Osteocyte (in vitro differentiated cells): ENCODE results near the gene METTL26. TPM values are rescaled to one million over a fixed set of nuclear protein-coding genes. Genes with fewer than 3 reads are reported as not detected.
"Not testable (repeated sequence)": the region's sequence is repeated elsewhere in the genome, so short reads cannot be mapped to it uniquely, and the experiment has no call there.

Experiments used
- DNase-seq: peaks from one replicate; pipeline ENCODE4 v3.0.0; 2021; ENCODE audit warnings: mixed read lengths; ENCODE audit not compliant: unreplicated experiment; ENCODE audit errors: extremely low spot score
- H3K27ac Mint-ChIP-seq: one replicate; pipeline ENCODE4 v1.8.0; 2021; ENCODE audit warnings: mild to moderate bottlenecking, mixed read lengths; ENCODE audit not compliant: unreplicated experiment
- H3K27me3 Mint-ChIP-seq: one replicate; pipeline ENCODE4 v1.8.0; 2021; ENCODE audit warnings: mixed read lengths; ENCODE audit not compliant: unreplicated experiment
- H3K36me3 Mint-ChIP-seq: one replicate; pipeline ENCODE4 v1.8.0; 2021; ENCODE audit warnings: mixed read lengths; ENCODE audit not compliant: unreplicated experiment
- H3K4me1 Mint-ChIP-seq: one replicate; pipeline ENCODE4 v1.8.0; 2021; ENCODE audit warnings: mixed read lengths; ENCODE audit not compliant: unreplicated experiment
- H3K4me3 Mint-ChIP-seq: one replicate; pipeline ENCODE4 v1.8.0; 2021; ENCODE audit warnings: mild to moderate bottlenecking, moderate library complexity, mixed read lengths; ENCODE audit not compliant: unreplicated experiment
- H3K9me3 Mint-ChIP-seq: one replicate; pipeline ENCODE4 v1.8.0; 2021; ENCODE audit warnings: mixed read lengths; ENCODE audit not compliant: unreplicated experiment
- total RNA-seq: library from RNA; stranded (reverse); gene quantifications from 2 replicates; pipeline ENCODE4 v1.2.1, GENCODE V29; 2021
- TF ChIP-seq, protein P1 (sequence below): fragments of 200-600 bp; sonication (generic); IDR thresholded peaks from 2 replicates; pipeline ENCODE4 v1.5.0; 2021; ENCODE audit warnings: antibody characterized with exemption, mild to moderate bottlenecking, moderate library complexity

METTL26 gene
- total RNA-seq, 1 donor from 2014 or later: 69.8 TPM

DNA sequence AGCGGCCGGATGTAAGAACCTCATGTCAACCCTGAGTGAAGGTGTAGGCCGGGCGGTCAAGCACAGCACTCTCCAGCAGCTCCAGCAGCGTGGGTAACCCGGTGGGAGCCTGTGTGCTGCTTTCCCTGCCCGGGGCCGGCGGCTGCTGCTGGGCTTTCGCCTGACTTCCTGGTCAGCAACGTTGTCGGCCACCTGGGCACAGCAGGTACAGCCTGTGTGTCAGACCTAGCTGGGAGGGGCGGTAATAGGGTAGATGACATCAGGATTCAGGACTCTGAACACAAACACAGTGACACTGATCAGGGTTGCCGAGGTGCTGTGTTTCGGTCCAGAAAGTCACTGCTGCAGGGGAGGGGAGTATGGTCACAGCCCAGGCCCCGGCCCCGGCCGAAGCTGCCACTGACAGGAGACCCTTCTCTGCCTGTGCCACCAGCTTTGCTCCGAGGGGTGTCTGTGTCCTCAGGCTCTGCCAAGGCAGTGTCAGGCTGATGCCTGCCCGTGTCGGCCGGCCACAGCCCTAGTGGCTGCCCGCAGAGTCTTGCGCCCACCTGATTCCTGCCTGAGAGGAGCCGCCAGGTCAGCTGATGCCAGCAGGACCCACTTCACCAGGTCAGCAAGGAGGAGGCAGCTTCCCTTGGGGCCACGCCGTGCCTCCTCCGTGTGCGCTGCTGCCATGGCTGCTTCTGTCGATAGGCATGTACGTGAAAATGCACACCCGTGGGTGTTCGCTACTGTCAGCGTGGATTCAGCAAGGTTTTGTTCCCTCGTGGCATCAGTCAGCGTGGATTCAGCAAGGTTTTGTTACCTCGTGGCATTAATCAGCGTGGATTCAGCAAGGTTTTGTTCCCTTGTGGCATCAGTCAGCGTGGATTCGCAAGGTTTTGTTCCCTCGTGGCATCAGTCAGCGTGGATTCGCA is 37.0 kb downstream of the METTL26 start:
- Mint-ChIP-seq H3K27me3 (no peaks in the 10 kb centered on the region), H3K9me3 (no peaks in the 10 kb centered on the region), H3K4me3 (no peak overlapping the region), H3K36me3 (peaks cover 12% of the 10 kb centered on the region), H3K27ac (no peak overlapping the region), H3K4me1 (no peaks in the 10 kb centered on the region)
- TF ChIP-seq, protein P1, sequence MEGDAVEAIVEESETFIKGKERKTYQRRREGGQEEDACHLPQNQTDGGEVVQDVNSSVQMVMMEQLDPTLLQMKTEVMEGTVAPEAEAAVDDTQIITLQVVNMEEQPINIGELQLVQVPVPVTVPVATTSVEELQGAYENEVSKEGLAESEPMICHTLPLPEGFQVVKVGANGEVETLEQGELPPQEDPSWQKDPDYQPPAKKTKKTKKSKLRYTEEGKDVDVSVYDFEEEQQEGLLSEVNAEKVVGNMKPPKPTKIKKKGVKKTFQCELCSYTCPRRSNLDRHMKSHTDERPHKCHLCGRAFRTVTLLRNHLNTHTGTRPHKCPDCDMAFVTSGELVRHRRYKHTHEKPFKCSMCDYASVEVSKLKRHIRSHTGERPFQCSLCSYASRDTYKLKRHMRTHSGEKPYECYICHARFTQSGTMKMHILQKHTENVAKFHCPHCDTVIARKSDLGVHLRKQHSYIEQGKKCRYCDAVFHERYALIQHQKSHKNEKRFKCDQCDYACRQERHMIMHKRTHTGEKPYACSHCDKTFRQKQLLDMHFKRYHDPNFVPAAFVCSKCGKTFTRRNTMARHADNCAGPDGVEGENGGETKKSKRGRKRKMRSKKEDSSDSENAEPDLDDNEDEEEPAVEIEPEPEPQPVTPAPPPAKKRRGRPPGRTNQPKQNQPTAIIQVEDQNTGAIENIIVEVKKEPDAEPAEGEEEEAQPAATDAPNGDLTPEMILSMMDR: no peak
- DNase-seq: no peak

- not testable (repeated sequence) for H3K27ac Mint-ChIP-seq, H3K9me3 Mint-ChIP-seq, DNase-seq, H3K4me3 Mint-ChIP-seq, H3K27me3 Mint-ChIP-seq
- H3K36me3 Mint-ChIP-seq: peaks cover 14% of the 10 kb centered on the region
- peaks cover 11% of the 10 kb centered on the region for H3K4me1 Mint-ChIP-seq
These were observed 38.5 kb downstream of the METTL26 start for GRCh38 chr16:597655-598054.

GRCh38 chr16:596736-597060 is 39.4 kb downstream of the METTL26 start:
- H3K36me3 Mint-ChIP-seq: peaks cover 14% of the 10 kb centered on the region
- peaks cover 17% of the 10 kb centered on the region for H3K4me1 Mint-ChIP-seq
- no peaks in the 10 kb centered on the region for H3K27me3 Mint-ChIP-seq
- no peak overlapping the region for H3K4me3 Mint-ChIP-seq
- DNase-seq: no peak
- no peak overlapping the region for H3K27ac Mint-ChIP-seq
- no peaks in the 10 kb centered on the region for H3K9me3 Mint-ChIP-seq
- TF ChIP-seq, protein P1: no peak

- no peaks in the 10 kb centered on the region for H3K9me3 Mint-ChIP-seq
- peaks cover 19% of the 10 kb centered on the region for H3K4me1 Mint-ChIP-seq
- peaks cover 14% of the 10 kb centered on the region for H3K36me3 Mint-ChIP-seq
- TF ChIP-seq, protein P1: no peak
- no peak for DNase-seq
- no peaks in the 10 kb centered on the region for H3K27me3 Mint-ChIP-seq
- H3K4me3 Mint-ChIP-seq: no peak overlapping the region
- no peak overlapping the region for H3K27ac Mint-ChIP-seq
These were observed 40.0 kb downstream of the METTL26 start for GRCh38 chr16:595942-596735.

- Mint-ChIP-seq H3K27me3 (no peaks in the 10 kb centered on the region), H3K4me3 (no peak overlapping the region), H3K4me1 (peaks cover 27% of the 10 kb centered on the region), H3K9me3 (no peaks in the 10 kb centered on the region), H3K36me3 (peaks cover 14% of the 10 kb centered on the region), H3K27ac (no peak overlapping the region)
- TF ChIP-seq, protein P1: no peak
- no peak for DNase-seq
These were observed 41.0 kb downstream of the METTL26 start for GRCh38 chr16:595094-595528.
